ENCODE results near the gene SETBP1.

The SETBP1 gene

DNA sequence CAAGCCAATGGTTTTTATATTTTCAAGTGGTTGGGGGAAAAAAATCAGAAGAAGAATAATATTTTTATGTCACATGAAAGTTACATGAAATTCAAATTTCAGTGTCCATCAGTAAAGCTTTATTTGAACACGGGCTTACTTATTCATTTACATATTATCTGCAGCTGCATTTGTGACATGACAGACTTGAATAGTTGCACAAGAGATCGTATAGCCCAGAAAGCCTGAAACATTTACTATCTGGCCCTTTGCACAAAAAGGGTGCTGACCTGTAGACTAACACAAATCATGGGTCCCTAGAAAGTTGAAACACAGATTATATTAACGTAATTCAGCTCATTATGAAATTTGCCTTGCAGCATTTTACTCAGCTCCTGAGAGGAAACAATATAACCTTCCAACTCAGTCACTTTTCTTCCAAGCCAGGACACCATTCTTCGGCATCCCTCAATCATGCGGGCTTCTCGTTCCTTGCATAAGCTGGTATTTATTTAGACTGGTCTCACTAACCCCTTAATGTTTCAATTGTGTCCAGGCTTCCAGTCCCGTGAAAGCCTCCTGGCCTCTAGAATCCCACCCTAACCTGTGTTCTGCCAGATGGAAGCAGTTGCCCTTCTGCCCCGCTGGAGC is 402.7 kb downstream of the SETBP1 start:
- Histone ChIP-seq H3K27ac (ENCODE audit: low read depth, low read length) (no peak overlapping the region), H3K79me2 (ENCODE audit: control insufficient read depth, low read length) (no peaks in the 10 kb centered on the region), H3F3A (ENCODE audit: control insufficient read depth, insufficient read depth) (no peaks in the 10 kb centered on the region), H3K9me2 (replicated peaks; ENCODE audit: control insufficient read depth, low read length) (no peaks in the 10 kb centered on the region), H3K4me3 (ENCODE audit: low read length) (no peak overlapping the region), H3K4me1 (ENCODE audit: control insufficient read depth, low read length) (peaks cover 9% of the 10 kb centered on the region), H3K36me3 (ENCODE audit: control insufficient read depth, low read length) (no peaks in the 10 kb centered on the region), H3K27me3 (ENCODE audit: control insufficient read depth, low read length) (no peaks in the 10 kb centered on the region), H3K9me3 (ENCODE audit: control insufficient read depth, insufficient read depth, low read length) (no peaks in the 10 kb centered on the region), H4K20me1 (ENCODE audit: control insufficient read depth, insufficient read depth, low read depth, low read length) (no peaks in the 10 kb centered on the region), H3K4me2 (ENCODE audit: low read length) (no peak overlapping the region)
- TF ChIP-seq EZH2phosphoT487 (IDR thresholded peaks at IDR 0.05; ENCODE audit: borderline replicate concordance, low read length), result no peak
- TF ChIP-seq, protein P1, sequence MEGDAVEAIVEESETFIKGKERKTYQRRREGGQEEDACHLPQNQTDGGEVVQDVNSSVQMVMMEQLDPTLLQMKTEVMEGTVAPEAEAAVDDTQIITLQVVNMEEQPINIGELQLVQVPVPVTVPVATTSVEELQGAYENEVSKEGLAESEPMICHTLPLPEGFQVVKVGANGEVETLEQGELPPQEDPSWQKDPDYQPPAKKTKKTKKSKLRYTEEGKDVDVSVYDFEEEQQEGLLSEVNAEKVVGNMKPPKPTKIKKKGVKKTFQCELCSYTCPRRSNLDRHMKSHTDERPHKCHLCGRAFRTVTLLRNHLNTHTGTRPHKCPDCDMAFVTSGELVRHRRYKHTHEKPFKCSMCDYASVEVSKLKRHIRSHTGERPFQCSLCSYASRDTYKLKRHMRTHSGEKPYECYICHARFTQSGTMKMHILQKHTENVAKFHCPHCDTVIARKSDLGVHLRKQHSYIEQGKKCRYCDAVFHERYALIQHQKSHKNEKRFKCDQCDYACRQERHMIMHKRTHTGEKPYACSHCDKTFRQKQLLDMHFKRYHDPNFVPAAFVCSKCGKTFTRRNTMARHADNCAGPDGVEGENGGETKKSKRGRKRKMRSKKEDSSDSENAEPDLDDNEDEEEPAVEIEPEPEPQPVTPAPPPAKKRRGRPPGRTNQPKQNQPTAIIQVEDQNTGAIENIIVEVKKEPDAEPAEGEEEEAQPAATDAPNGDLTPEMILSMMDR (IDR thresholded peaks at IDR 0.05; ENCODE audit: low read depth, low read length, poor library complexity, severe bottlenecking), result no peak

DNA sequence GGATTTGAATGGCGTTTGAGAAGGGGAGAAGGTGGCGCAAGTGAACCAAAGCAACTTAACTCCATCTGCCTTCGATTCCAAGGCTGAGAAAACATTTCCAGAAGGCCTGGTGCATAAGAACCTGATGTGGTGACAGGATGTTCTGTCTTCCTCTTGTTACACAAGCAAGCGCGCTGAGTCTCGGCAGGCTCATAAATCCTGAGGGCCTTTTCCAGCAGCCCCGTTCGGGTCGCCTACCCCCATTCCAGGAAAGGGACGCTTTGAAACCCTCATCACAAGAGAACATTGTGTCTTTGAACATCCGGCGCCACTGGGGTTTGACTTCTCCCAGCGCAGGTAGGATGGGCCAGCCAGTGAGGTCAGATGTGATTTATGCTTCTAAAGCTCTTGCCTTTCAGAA is 403.5 kb downstream of the SETBP1 start:
- H3K4me2 ChIP-seq (ENCODE audit: low read length), result no peak overlapping the region
- H3K9me3 ChIP-seq (ENCODE audit: control insufficient read depth, insufficient read depth, low read length), result no peaks in the 10 kb centered on the region
- no peaks in the 10 kb centered on the region for H4K20me1 ChIP-seq (ENCODE audit: control insufficient read depth, insufficient read depth, low read depth, low read length)
- no peak for TF ChIP-seq EZH2phosphoT487 (IDR thresholded peaks at IDR 0.05; ENCODE audit: borderline replicate concordance, low read length)
- TF ChIP-seq, protein P1 (IDR thresholded peaks at IDR 0.05; ENCODE audit: low read depth, low read length, poor library complexity, severe bottlenecking), result no peak
- H3K27ac ChIP-seq (ENCODE audit: low read depth, low read length), result no peak overlapping the region
- H3K27me3 ChIP-seq (ENCODE audit: control insufficient read depth, low read length), result no peaks in the 10 kb centered on the region
- no peaks in the 10 kb centered on the region for H3K79me2 ChIP-seq (ENCODE audit: control insufficient read depth, low read length)
- H3K36me3 ChIP-seq (ENCODE audit: control insufficient read depth, low read length), result no peaks in the 10 kb centered on the region
- H3K4me1 ChIP-seq (ENCODE audit: control insufficient read depth, low read length), result peaks cover 9% of the 10 kb centered on the region
- H3K9me2 ChIP-seq (replicated peaks; ENCODE audit: control insufficient read depth, low read length), result no peaks in the 10 kb centered on the region
- H3F3A ChIP-seq (ENCODE audit: control insufficient read depth, insufficient read depth), result no peaks in the 10 kb centered on the region
- H3K4me3 ChIP-seq (ENCODE audit: low read length), result no peak overlapping the region

DNA sequence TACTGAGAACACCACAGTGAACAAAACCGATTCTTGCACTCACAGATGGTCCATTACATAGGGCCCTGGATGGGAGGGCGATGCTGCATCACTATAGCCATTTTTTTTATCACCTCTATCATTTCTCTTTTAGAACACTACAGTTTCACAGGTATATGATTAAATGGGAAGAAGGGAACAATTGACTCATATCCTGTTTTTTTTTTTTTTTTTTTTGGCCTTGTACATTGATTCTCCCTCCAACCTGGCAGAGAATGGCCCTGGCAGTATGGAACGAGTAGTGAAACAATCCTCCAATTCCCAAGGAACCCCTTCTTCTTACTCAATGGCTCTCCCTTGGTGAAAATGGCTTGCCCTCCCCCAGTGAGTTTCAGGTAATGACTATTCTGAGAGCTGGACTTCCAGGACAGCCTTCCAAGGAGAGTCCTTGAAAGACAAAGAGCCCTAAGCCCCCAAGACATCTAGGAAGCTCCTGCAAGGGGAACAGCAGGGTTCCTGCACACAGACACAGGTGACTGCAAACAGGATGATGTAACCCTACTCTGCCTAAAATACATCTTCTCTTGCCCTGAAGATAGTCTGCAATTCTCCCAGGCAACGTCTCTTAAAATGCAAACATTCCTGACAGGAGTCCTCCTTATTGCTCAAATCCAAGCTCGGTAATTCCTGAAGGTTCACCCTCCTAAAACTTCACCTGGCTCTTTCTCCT is 405.4 kb downstream of the SETBP1 start:
- Histone ChIP-seq H3K27me3 (ENCODE audit: control insufficient read depth, low read length) (no peaks in the 10 kb centered on the region), H3K79me2 (ENCODE audit: control insufficient read depth, low read length) (no peaks in the 10 kb centered on the region), H3K36me3 (ENCODE audit: control insufficient read depth, low read length) (no peaks in the 10 kb centered on the region), H3K4me3 (ENCODE audit: low read length) (no peak overlapping the region), H3K9me2 (replicated peaks; ENCODE audit: control insufficient read depth, low read length) (no peaks in the 10 kb centered on the region), H3K9me3 (ENCODE audit: control insufficient read depth, insufficient read depth, low read length) (no peaks in the 10 kb centered on the region), H4K20me1 (ENCODE audit: control insufficient read depth, insufficient read depth, low read depth, low read length) (no peaks in the 10 kb centered on the region), H3F3A (ENCODE audit: control insufficient read depth, insufficient read depth) (no peaks in the 10 kb centered on the region), H3K4me1 (ENCODE audit: control insufficient read depth, low read length) (peaks cover 9% of the 10 kb centered on the region), H3K27ac (ENCODE audit: low read depth, low read length) (no peak overlapping the region), H3K4me2 (ENCODE audit: low read length) (no peak overlapping the region)
- TF ChIP-seq EZH2phosphoT487 (IDR thresholded peaks at IDR 0.05; ENCODE audit: borderline replicate concordance, low read length), result no peak
- TF ChIP-seq, protein P1 (IDR thresholded peaks at IDR 0.05; ENCODE audit: low read depth, low read length, poor library complexity, severe bottlenecking), result no peak
